ENCODE measurements around the gene COL4A3. TPM values are rescaled to one million over a fixed set of nuclear protein-coding genes. Genes with fewer than 3 reads are reported as not detected.

COL4A3 gene
- total RNA-seq, 2 donors from 2014 or later: 1.6 to 16.5 TPM

- DNase-seq: no peak
- H3K9me3 ChIP-seq: no peaks in the 10 kb centered on the region
- ATAC-seq: no peak
- H3K36me3 ChIP-seq (replicated peaks in 1 of 2; ENCODE audit: insufficient read depth in 1 of 2, low read depth in 2 of 2): peaks cover 2 to 5% of the 10 kb centered on the region in 2 donors
- no peak for TF ChIP-seq POLR2A (IDR thresholded peaks at IDR 0.05)
- TF ChIP-seq, protein P1, sequence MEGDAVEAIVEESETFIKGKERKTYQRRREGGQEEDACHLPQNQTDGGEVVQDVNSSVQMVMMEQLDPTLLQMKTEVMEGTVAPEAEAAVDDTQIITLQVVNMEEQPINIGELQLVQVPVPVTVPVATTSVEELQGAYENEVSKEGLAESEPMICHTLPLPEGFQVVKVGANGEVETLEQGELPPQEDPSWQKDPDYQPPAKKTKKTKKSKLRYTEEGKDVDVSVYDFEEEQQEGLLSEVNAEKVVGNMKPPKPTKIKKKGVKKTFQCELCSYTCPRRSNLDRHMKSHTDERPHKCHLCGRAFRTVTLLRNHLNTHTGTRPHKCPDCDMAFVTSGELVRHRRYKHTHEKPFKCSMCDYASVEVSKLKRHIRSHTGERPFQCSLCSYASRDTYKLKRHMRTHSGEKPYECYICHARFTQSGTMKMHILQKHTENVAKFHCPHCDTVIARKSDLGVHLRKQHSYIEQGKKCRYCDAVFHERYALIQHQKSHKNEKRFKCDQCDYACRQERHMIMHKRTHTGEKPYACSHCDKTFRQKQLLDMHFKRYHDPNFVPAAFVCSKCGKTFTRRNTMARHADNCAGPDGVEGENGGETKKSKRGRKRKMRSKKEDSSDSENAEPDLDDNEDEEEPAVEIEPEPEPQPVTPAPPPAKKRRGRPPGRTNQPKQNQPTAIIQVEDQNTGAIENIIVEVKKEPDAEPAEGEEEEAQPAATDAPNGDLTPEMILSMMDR (IDR thresholded peaks at IDR 0.05): no peak
- H3K27ac ChIP-seq: no peak overlapping the region
- WGBS, 2 donors: 96 to 97% methylated on average over 2 of the region's 2 CpGs
- H3K4me3 ChIP-seq: no peak overlapping the region
- no peaks in the 10 kb centered on the region for H3K27me3 ChIP-seq
- peaks cover 12% of the 10 kb centered on the region for H3K4me1 ChIP-seq
- intact Hi-C loops (cut with DNase I): no loop called here
Measured at GRCh38 chr2:227337442-227337841, 173.0 kb downstream of the COL4A3 start.

DNA sequence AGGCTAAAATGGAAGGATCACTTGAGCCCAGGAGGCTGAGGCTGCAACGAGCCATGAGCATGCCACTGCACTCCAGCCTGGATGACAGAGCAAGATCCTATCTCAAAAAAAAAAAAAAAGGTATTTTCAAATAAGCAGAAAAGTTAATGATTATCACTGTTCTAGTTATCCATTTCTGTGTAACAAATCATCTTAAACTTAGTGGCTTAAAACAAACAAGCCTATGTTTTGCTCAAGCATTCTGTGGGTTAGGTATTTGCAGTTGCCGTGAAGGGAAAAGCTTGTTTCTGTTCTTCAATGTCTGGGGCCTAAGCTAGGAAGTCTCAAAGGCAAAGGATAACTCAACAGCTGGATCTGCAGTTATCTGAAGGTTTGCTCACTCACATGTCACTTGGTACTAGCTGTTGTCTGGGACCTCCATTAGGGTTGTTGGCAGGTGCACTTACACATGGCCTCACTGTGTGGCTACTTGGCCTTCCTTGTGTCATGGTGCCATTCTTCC, 174.7 kb downstream of the COL4A3 start:
- Histone ChIP-seq H3K4me3 (no peak overlapping the region), H3K27ac (peak overlapping the region in 2 of 4 donors; percentile 5 to 56), H3K9me3 (no peaks in the 10 kb centered on the region), H3K4me1 (peaks cover 12% of the 10 kb centered on the region), H3K27me3 (no peaks in the 10 kb centered on the region), H3K36me3 (replicated peaks in 1 of 2; ENCODE audit: insufficient read depth in 1 of 2, low read depth in 2 of 2) (peaks cover 0 to 6% of the 10 kb centered on the region in 2 donors)
- TF ChIP-seq, protein P1 (IDR thresholded peaks at IDR 0.05): no peak
- TF ChIP-seq POLR2A (IDR thresholded peaks at IDR 0.05): no peak
- intact Hi-C loops (cut with DNase I): no loop called here
- peak; percentile 60 for ATAC-seq
- 38 to 51% methylated on average over 2 of the region's 2 CpGs for WGBS, 2 donors
- DNase-seq: no peak

DNA sequence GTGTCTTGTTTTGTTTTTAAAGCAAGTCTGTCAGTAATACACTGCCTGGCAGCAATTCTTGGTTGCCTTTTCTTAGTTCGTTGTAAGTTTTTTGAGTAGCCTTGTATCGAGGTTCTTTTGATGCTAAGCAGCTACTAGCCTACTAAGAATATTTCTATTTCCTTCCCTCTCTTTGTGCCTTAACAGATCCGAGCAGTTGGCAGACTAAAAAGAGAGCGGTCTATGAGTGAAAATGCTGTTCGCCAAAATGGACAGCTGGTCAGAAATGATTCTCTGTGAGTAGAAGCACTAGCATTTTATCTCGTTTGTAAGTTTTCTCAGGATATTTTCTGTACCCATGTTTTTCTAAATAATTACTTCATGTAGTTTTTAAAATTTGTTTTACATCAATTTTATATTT, 175.7 kb downstream of the COL4A3 start:
- H3K36me3 ChIP-seq (replicated peaks in 1 of 2; ENCODE audit: insufficient read depth in 1 of 2, low read depth in 2 of 2): peaks cover 0 to 4% of the 10 kb centered on the region in 2 donors
- intact Hi-C loops (cut with DNase I): no loop called here
- ATAC-seq (no peak), DNase-seq (no peak)
- no peaks in the 10 kb centered on the region for H3K27me3 ChIP-seq
- TF ChIP-seq, protein P1 (IDR thresholded peaks at IDR 0.05): no peak
- no peak for TF ChIP-seq POLR2A (IDR thresholded peaks at IDR 0.05)
- WGBS, 2 donors: 75 to 78% methylated on average over 6 of the region's 6 CpGs
- peaks cover 12% of the 10 kb centered on the region for H3K4me1 ChIP-seq
- no peaks in the 10 kb centered on the region for H3K9me3 ChIP-seq
- no peak overlapping the region for H3K4me3 ChIP-seq
- no peak overlapping the region for H3K27ac ChIP-seq

- H3K4me1 ChIP-seq: peaks cover 12% of the 10 kb centered on the region
- no peak overlapping the region for H3K27ac ChIP-seq
- intact Hi-C loops (cut with DNase I): no loop called here
- no peaks in the 10 kb centered on the region for H3K9me3 ChIP-seq
- H3K4me3 ChIP-seq: no peak overlapping the region
- 88 to 93% methylated on average over 2 of the region's 2 CpGs for WGBS, 2 donors
- ATAC-seq: no peak
- no peaks in the 10 kb centered on the region for H3K27me3 ChIP-seq
- peaks cover 0 to 6% of the 10 kb centered on the region in 2 donors for H3K36me3 ChIP-seq (replicated peaks in 1 of 2; ENCODE audit: insufficient read depth in 1 of 2, low read depth in 2 of 2)
- no peak for DNase-seq
- TF ChIP-seq POLR2A (IDR thresholded peaks at IDR 0.05): no peak
- TF ChIP-seq, protein P1 (IDR thresholded peaks at IDR 0.05): no peak
Measured at GRCh38 chr2:227341553-227341952, 177.1 kb downstream of the COL4A3 start.

GRCh38 chr2:227344231-227344630, 179.8 kb downstream of the COL4A3 start:
- peaks cover 4% of the 10 kb centered on the region for H3K4me1 ChIP-seq
- H3K9me3 ChIP-seq: no peaks in the 10 kb centered on the region

More at GRCh38 chr2:227344231-227344630, 179.8 kb downstream of the COL4A3 start:
- no peak for TF ChIP-seq POLR2A (IDR thresholded peaks at IDR 0.05)
- TF ChIP-seq, protein P1 (IDR thresholded peaks at IDR 0.05): no peak
- no peak overlapping the region for H3K4me3 ChIP-seq
- intact Hi-C loops (cut with DNase I): no loop called here
- H3K36me3 ChIP-seq (replicated peaks in 1 of 2; ENCODE audit: insufficient read depth in 1 of 2, low read depth in 2 of 2): peaks cover 0 to 7% of the 10 kb centered on the region in 2 donors
- no peak overlapping the region for H3K27ac ChIP-seq
- no peaks in the 10 kb centered on the region for H3K27me3 ChIP-seq
- 78 to 82% methylated on average over 2 of the region's 2 CpGs for WGBS, 2 donors
- ATAC-seq (no peak), DNase-seq (no peak)
